A673 (cell line): ENCODE results near the gene SLC25A43. TPM values are rescaled to one million over a fixed set of nuclear protein-coding genes. Genes with fewer than 3 reads are reported as not detected.

ENCODE experiments used
- BruUV-seq: library from RNA; stranded (reverse); fragments of 400-500 nt; replicated peaks from 2 replicates; lab custom pipeline; 2021; lab: Mats Ljungman, UMichigan
- CTCF ChIA-PET: fragments of 300-600 bp; sonication (Branson Sonifier 250); formaldehyde crosslinking; loops from one replicate; lab custom pipeline; 2022; ENCODE audit warnings: antibody characterized with exemption; lab: Charles Lee
- POLR2A ChIA-PET: fragments of 300-600 bp; sonication (Branson Sonifier 250); formaldehyde crosslinking; loops from one replicate; lab custom pipeline; 2022; ENCODE audit warnings: antibody characterized with exemption; ENCODE audit not compliant: low non-redundant PET; lab: Charles Lee
- DNase-seq: peaks from one replicate; pipeline ENCODE4 v3.0.0-alpha.2; 2015; ENCODE audit warnings: low spot score
- H3K27ac ChIP-seq: fragments of 200-600 bp; sonication (generic); 2 replicates; pipeline ENCODE4 v1.5.1; 2016; ENCODE audit warnings: mixed run types, low read depth, mild to moderate bottlenecking, mixed read lengths, antibody characterized with exemption, low read length; ENCODE audit not compliant: poor library complexity, severe bottlenecking
- H3K27me3 ChIP-seq: fragments of 200-600 bp; sonication (generic); replicated peaks from 2 replicates; pipeline ENCODE4 v1.6.1; 2017; ENCODE audit warnings: mixed run types, low read depth, mild to moderate bottlenecking, mixed read lengths, antibody characterized with exemption, low read length; ENCODE audit not compliant: insufficient read depth, poor library complexity
- H3K36me3 ChIP-seq: fragments of 200-600 bp; sonication (generic); 2 replicates; pipeline ENCODE4 v1.6.1; 2016; ENCODE audit warnings: mixed run types, mild to moderate bottlenecking, mixed read lengths, antibody characterized with exemption, low read length; ENCODE audit not compliant: insufficient read depth, poor library complexity, severe bottlenecking
- H3K4me1 ChIP-seq: fragments of 200-600 bp; sonication (generic); 2 replicates; pipeline ENCODE4 v1.6.1; 2017; ENCODE audit warnings: mixed run types, mild to moderate bottlenecking, mixed read lengths, antibody characterized with exemption, low read length; ENCODE audit not compliant: insufficient read depth, poor library complexity, severe bottlenecking
- H3K4me3 ChIP-seq: fragments of 200-600 bp; sonication (generic); 2 replicates; pipeline ENCODE4 v1.5.1; 2016; ENCODE audit warnings: low read depth, mixed run types, mild to moderate bottlenecking, mixed read lengths, low read length; ENCODE audit not compliant: poor library complexity, severe bottlenecking
- H3K9me3 ChIP-seq: fragments of 200-600 bp; sonication (generic); 2 replicates; pipeline ENCODE4 v1.6.1; 2016; ENCODE audit warnings: mixed run types, low read depth, mild to moderate bottlenecking, mixed read lengths, antibody characterized with exemption, low read length; ENCODE audit not compliant: poor library complexity, severe bottlenecking
- CTCF ChIP-seq: fragments of 300-800, 200-600 bp; sonication (generic); conservative IDR thresholded peaks from 2 replicates; pipeline ENCODE4 v1.5.1; 2017; ENCODE audit warnings: low read depth, mild to moderate bottlenecking, antibody characterized with exemption, low read length, moderate library complexity, mixed read lengths
- EZH2 ChIP-seq: fragments of 200-600 bp; sonication (generic); IDR thresholded peaks from 2 replicates; pipeline ENCODE4 v1.6.1; 2017; ENCODE audit warnings: borderline replicate concordance, low read depth, mild to moderate bottlenecking, mixed read lengths, antibody characterized with exemption, low read length; ENCODE audit not compliant: poor library complexity, severe bottlenecking
- intact Hi-C: fragments of 100-400 bp; cut with micrococcal nuclease; formaldehyde crosslinking; loops from one replicate; pipeline ENCODE4 v1.10.0; 2022; ENCODE audit not compliant: unreplicated experiment
- total RNA-seq: library from RNA; stranded (reverse); gene quantifications from 2 replicates; pipeline ENCODE4 v1.2.3, GENCODE V29; 2021

The SLC25A43 gene
- total RNA-seq, 1 experiment from 2014 or later = 0.34 TPM

GRCh38 chrX:119401569-119401968 is 2.4 kb downstream of the SLC25A43 start:
- CTCF ChIA-PET = no interaction called here
- H3K36me3 ChIP-seq = no peaks in the 10 kb centered on the region
- no peak overlapping the region for H3K4me3 ChIP-seq
- no peak overlapping the region for H3K27ac ChIP-seq
- no peaks in the 10 kb centered on the region for H3K4me1 ChIP-seq
- peaks cover 3% of the 10 kb centered on the region for H3K27me3 ChIP-seq
- H3K9me3 ChIP-seq = no peaks in the 10 kb centered on the region
- POLR2A ChIA-PET = no interaction called here
- no TSS peak for BruUV-seq
- TF ChIP-seq EZH2 (no peak), CTCF (no peak)
- DNase-seq = no peak
- intact Hi-C loops = no loop called here

- intact Hi-C loops = no loop called here
- Histone ChIP-seq H3K4me1 (no peaks in the 10 kb centered on the region), H3K27ac (no peak overlapping the region), H3K27me3 (peaks cover 3% of the 10 kb centered on the region), H3K9me3 (no peaks in the 10 kb centered on the region), H3K4me3 (no peak overlapping the region), H3K36me3 (no peaks in the 10 kb centered on the region)
- ChIA-PET CTCF (interaction anchor here (0.6 kb wide), 1 partner anchor 1386 kb away, joined by 3 read pairs; no protein-coding TSS in a partner anchor), POLR2A (no interaction called here)
- DNase-seq = no peak
- TF ChIP-seq CTCF (no peak), EZH2 (no peak)
- BruUV-seq = no TSS peak
These were observed 3.5 kb downstream of the SLC25A43 start for GRCh38 chrX:119402588-119402987.

- no peaks in the 10 kb centered on the region for H3K4me1 ChIP-seq
- DNase-seq = no peak
- CTCF ChIA-PET = no interaction called here
These were observed 7.6 kb downstream of the SLC25A43 start for GRCh38 chrX:119406776-119407175.

More at GRCh38 chrX:119406776-119407175, 7.6 kb downstream of the SLC25A43 start:
- Histone ChIP-seq H3K27ac (no peak overlapping the region), H3K36me3 (no peaks in the 10 kb centered on the region), H3K9me3 (no peaks in the 10 kb centered on the region), H3K27me3 (no peaks in the 10 kb centered on the region), H3K4me3 (no peak overlapping the region)
- TF ChIP-seq CTCF = no peak
- TF ChIP-seq EZH2 = no peak
- no TSS peak for BruUV-seq
- intact Hi-C loops = no loop called here
- POLR2A ChIA-PET = no interaction called here
